NCI-H146 (cell line): Measurements from ENCODE around the gene SPRED1.
"Not testable (repeated sequence)": the region's sequence is repeated elsewhere in the genome, so short reads cannot be mapped to it uniquely, and the experiment has no call there.

Source experiments
- DNase-seq: peaks from one replicate; lab custom pipeline; 2025; lab: John Stamatoyannopoulos, UW

SPRED1 gene

DNA sequence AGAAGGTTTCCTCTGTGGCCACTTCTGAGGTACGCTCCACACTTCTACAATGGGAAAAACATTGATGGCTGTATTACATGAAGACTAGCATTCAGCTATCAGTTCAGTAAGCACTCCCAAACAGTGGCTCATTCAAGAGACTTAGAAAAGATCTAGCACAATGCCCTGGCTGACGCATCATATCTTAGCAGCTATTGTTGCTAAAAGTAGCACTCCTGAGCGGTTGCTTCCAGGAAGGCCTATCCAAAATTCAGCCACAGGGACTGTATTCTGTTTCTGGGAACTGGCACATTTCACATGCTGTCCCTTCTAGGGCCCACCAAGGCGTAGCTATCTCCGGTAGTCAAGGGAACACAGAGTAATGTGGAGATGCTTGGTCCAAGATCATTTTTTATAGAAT lies 21.2 kb upstream of the SPRED1 start:
- no peak for DNase-seq

DNA sequence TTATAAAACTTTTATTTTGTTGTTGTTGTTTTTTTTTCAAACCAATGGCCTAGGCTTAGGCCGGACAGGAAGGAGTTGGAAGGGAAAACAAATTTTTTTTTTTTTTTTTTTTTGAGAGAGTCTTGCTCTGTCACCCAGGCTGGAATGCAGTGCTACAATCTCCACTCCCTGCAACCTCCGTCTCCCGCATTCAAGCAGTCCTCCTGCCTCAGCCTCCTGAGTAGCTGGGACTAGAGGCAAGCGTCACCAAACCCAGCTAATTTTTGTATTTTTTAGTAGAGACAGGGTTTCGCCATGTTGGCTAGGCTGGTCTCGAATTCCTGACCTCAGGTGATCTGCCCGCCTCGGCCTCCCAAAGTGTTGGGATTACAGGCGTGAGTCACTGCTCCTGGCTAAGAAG lies 15.6 kb upstream of the SPRED1 start:
- not testable (repeated sequence) for DNase-seq

DNA sequence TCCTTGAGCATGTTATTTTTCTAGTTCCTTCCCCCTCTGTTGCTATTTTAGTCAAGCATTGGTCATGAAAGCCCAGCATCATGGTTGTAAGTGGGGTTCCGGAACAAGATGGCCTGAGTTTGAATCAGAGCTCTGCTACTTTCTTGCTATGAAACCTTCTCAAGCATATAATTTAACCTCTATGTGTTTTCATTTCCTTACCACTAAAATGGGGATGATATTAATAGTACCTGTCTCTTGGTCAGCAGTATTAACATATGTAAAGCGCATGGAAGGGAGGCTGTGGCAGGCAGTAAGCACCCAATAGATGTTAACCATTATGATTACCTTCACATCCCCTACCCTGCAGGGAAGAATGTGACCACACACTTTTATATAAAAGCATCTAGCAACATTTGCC lies 14.3 kb upstream of the SPRED1 start:
- DNase-seq = no peak

DNA sequence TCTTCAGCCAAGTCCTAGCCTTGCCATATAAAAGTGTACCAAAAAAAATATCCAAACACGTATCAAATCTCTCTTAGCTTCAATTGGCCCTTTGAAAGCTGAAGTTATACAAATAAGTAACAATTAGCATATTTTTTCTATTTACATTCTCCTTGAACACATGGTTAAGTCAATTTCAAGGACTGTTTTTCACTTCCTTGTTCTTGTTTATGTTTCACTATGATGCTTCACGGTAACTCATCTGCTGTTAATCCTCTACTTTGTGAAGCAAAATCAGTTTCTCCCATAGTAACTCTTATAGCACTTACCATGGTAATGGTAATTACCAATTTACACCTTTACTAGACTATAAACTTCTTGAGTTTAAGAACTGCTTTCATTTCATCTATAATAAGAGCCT lies 10.6 kb upstream of the SPRED1 start:
- no peak for DNase-seq

DNA sequence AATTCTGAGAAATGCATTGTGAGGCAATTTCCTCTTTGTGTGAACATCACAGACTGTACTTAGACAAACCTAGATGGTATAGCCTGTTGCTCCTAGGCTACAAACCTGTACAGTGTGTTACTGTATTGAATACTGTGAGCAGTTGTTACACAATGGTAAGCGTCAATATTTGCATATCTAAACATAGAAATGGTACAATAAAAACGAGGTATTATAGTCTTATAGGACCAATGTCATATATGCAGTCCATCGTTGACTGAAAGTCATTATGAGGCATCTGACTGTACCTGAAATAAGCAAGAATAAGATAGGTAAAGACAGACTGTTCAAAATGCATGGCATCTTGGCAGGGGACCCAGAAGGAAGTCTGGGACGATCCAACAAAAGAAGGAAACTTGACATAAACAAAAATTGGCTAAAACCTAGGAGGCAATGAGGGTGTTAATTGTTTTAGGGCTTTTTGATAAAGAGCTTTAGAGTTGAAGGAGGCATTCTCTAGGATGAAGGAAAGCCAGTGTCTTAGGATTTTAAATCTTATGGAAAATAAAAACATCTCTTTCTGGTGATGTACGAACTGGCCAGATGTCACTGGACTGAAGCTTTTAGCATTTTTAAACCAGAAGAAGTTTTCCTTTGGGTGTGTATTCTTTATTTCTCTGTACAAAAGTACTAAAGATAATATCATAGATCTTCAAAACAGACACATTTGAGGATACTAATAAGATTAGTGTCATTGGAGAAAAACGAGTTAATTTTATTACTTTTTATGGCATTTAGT lies 9.2 kb upstream of the SPRED1 start:
- no peak for DNase-seq

DNA sequence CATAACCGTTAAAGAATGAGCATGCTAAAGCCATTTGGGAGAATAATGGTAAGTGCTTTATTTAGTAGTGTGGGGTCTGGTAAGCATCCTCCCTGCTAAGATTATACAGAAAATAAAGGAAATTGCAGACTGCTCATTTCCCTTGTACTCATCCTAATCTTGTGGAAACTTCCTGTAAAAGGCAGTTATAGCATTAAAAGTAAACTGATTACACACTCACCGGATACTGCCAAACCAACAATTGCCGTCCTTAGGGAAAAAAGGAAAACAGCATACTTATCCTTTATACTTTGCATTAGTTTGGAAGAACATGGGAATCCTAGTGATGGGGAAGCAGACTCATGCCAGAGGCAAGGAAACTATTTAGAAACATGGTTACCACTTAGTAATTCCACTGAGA lies 5.3 kb upstream of the SPRED1 start:
- DNase-seq = no peak

DNA sequence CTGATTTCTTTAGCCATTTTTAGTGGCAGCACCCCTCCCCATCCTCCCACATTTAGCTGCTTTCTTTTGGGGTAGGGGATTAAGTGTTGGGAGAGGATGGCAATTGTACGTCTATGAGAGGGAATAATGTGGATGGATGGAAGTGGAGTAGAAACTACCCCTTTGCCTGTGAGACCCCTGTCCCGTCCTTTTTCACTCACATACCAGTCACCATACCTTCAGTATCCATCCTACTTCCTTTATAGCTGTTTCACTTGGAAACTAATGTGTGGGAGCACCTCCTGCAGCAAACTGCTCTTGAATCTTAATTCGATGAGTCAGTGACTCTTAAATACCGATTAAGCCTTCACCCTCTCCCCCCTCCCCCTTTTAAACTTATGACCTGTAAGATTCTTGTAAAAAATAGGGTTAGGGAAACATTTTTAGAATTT lies 730 bp downstream of the SPRED1 start:
- no peak for DNase-seq

DNA sequence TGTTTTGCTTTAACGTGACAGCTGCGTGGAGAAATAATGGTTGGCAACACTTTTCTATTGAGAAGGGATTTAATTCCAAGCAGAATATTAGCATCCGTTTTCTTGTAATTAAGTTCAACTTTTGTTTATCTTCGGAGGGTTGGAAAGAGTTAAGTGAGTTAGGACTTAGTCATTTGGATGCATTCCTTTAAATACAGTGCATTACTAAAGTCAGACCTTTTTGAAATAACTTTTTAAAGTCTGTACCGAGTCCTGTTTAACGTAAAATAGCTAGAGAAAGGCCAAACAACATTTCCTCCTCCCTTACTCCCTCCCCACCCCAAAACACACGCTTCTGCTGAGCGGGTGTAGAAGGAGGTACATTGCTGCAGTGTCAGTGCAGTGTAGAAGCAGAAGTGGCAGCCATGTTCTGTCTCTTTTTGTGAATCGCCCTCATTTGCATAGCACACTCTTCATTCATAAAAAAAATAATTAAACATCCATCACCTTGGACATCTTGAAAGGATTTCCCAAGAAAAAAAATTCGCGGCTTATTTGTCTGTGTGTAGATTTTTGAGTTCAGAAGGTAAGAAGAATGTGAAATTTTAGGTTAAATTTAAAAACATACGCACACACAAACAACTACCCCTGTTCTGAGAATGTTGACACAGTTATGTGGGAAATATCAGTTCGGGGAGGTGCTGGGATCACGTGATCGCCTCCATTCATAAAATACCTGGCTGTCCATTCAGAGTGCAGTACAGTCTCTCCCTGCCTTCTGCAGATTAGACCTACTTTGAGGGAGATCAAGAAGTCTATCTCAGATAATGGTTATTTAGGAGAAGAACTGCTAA lies 1.6 kb downstream of the SPRED1 start:
- peak; percentile 48 for DNase-seq

DNA sequence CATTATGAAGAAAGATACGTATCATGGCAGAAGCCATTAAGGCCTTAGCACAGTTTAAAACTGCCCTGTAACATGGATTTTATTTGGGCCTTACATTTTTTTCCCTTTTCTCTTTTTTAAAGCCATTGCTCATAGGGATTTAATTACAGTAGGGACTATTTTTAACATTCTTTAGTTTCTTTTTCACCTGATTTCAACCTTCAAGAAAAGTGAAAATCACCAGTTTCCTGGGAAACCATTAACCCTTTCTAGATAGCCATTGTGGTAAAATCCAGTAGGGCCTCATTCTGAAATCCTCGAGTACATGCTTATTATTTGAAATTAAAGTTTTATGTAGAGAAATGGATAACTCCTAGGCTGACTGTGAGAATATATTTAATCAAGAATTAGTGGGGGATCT lies 3.1 kb downstream of the SPRED1 start:
- DNase-seq = no peak

DNA sequence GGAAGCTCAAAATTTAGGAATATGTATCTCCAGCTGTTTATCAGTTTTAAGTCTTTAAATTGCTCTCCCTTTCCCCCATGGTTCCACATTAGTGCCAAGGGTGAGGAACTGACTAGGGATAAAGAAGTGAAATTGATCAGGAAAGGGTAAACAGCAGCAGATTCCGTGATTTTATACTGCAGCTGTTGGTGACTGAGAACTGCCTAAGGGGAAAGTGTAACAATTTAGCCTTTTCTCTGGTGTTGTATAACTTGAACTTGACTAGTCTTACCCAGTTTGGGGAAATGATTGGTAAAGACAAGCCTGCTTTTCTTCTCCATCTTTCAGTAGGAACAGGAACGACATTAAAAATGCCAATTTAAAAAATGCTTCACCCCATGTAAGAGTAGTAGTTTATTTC lies 5.0 kb downstream of the SPRED1 start:
- DNase-seq = no peak

DNA sequence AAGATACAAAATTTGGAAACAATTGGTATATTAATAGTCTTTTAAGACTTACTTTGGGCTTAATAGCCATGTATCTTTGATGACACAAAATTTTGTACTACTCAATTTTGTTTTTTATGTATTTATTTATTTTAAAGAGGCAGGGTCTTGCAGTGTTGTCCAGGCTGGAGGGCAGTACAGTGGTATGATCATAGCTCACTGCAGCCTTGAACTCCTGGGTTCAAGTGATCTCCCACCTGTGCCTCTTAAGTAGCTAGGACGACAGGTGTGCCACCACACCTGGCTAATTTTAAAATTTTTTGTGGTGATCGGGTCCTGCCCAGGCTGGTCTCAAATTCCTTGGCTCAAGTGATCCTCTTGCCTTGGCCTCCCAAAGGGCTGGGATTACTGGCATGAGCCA lies 6.5 kb downstream of the SPRED1 start:
- DNase-seq = no peak

DNA sequence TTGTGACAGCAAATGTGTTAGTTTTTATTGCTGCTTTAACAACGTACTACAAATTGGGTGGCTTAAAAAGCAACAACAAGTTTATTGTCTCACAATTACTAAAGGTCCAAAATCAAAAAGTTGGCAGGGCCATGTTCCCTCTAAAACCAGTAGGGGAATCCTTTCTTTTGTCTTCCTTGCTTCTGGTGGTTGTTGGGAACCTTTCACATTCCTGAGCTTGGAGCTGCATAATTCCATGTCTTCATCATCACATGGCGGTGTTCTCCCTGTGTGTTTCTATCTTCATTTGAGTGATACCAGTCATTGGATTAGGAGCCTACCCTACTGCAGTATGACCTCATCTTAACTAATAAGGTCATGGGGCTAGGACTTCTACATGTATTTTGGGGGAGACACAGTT lies 7.4 kb downstream of the SPRED1 start:
- no peak for DNase-seq

DNA sequence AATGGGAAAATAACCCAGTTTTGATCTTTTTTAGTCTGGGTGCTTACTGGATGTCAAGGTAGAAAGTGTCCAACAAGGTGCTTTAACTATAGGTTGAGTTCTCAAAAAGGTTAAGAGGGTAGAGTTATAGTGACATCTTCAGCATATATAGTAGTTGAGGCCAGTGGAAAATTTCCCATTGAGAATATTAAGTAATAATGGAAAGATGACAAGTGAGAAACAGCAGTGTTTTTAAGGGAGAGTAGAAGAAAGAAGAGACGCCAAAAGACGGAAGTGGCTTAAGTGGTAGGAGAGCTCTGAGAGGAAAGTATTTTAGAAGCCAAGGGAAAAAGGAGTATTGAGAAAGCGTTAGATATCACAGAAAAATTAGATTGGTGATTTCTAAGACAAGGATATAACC lies 10.6 kb downstream of the SPRED1 start:
- DNase-seq = no peak

DNA sequence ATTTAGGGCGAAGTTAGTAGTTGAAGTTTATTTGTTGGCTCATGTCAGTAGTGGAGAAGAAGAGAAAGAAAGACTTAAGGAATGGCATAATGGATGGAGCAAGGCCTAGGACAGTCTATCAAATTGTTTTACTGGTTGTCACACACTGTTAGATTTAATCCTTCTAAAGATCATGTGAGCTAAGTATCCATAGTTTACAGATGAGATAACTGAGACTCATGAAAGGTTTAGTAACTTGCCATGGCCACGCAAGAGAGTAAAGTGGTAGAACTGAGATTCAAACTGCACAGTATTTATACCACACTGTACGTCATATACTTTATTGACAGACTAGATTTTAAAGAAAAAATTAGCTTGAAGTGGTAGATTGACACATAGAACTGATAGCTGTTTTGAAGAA lies 11.4 kb downstream of the SPRED1 start:
- DNase-seq = no peak

DNA sequence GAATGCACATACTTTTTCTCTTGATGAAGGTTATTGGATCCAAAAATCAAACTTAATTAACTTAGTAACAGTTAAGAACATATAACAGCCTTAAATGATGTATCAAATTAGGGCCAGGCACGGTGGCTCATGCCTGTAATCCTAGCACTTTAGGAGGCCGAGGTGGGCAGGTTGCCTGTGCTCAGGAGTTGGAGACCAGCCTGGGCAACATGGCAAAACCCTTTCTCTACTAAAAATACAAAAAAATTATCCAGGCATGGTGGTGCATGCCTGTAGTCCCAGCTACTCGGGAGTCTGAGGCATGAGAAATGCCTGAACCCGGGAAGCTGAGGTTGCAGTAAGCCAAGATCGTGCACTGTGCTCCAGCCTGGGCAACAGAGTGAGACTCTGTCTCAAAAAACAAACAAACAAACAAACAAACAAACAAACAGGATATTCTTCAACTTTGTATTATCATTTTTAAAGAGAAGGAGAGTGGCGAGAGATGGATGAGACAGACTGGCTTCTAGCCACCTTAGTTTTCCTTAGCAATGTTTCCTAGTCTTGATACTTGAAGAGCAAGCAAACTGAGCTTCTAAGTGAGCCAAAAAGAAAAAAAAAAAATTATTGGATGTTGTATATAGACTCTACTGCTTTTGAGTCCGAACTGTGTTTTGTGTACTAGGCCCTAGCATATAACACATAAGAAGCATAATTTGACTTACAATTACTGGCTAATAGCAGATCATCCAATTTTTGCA lies 13.8 kb downstream of the SPRED1 start:
- DNase-seq = no peak

DNA sequence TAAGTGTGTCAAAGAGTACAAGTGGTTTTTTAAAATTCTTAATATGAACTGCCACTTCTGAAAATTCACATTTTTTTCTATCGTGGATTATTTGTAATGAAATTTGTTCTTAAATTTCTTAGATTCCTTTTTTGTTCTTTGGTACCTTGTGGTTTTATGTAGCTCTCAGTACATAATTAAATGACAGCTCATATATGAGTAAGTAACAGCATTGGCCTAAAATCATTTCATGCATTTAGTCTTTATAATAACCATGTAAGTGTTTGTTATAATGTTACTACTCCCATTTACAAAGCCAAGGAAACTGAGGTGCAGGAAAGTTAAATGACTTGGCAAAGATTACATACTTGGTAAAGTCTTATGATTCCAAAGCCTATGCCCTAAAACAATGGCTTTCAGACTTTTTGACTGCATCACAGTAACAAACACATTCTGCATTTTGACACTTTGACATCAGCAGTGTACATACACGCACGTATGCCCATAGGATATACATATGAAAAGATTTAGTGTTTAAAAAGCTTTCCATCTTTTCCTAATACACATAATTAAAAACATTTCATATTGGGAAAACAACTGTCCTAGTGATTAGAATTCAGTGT lies 14.9 kb downstream of the SPRED1 start:
- no peak for DNase-seq

DNA sequence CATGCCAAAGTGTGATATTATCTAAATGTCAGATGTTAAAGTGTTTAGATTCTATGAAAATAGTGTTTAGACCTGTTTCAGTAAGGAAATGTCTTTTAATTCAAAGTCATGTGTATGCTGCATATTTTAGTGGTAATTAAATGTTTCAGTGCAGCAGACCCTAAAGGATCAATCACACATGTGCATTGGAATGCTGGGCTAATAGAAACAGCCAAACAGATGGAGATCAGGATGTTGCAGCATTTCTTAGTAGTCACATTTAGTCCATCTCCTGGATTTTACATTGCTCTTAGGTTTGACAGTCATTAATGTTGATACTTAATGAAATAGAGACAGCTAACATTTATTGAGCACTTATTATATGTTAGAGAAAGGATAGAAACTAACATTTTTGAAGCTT lies 18.5 kb downstream of the SPRED1 start:
- DNase-seq = no peak

DNA sequence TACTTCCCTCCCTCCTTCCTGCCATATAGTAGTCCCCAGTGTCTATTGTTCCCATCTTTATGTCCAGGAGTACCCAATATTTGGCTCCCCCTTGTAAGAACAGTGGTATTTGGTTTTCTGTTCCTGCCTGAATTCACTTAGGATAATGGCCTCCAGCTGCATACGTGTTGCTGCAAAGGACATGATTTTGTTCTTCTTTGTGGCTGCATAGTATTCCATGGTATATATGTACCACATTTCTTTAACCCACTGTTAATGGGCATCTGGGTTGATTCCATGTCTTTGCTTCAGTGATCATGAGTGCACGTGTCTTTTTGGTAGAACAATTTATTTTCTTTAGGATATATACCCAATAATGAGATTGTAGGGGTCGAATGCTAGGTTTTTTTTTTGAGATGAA lies 19.3 kb downstream of the SPRED1 start:
- DNase-seq = no peak

DNA sequence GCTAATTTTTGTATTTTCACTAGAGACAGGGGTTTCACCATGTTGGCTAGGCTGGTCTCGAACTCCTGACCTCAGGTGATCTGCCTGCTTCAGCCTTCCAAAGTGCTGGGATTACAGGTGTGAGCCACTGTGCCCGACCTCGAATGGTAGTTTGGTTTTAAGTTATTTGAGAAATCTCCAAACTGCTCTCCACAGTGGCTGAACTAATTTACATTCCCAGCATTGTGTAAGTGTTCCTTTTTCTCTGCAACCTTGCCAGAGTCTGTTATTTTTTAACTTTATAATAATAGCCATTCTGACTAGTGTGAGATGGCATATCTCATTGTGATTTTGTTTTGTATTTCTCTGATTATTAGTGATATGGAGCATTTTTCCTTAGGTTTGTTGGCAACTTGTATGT lies 19.8 kb downstream of the SPRED1 start:
- DNase-seq = not testable (repeated sequence)

DNA sequence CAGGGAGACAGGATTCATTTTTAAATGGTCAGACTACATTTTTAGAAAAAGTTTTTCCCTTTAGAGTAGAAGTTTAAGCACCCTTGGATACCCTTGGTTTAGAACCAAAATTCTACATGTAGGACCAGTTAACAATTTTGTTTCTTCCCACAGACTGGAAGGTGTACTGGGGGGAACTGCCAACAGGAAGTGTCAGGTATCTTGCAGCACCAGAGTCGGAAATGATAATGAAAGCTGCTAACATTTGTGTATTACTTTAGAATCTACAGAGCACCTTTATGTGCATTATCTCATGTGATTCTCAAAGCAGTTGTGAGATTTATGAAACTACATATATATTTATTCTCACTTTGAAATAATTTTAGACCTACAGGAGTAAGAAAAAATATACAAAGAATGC lies 21.5 kb downstream of the SPRED1 start:
- DNase-seq = no peak

DNA sequence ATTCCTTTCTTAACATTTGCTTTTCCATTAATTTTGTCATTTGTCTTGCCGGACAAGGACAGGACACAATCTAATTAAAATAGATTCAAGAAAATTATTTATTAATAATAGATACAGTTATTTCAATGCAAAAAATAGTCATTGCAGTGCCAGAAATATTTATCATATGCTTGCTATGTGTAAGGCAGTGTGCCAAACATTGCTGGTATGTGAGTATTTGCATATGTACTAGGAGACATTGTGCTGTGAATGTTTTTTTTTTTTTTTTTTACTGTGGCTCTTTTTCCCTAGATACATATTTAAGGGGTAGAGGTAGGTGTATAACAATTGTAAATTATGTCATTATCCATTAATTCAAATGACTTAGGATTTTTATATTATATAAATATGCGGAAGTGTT lies 23.3 kb downstream of the SPRED1 start:
- no peak for DNase-seq

DNA sequence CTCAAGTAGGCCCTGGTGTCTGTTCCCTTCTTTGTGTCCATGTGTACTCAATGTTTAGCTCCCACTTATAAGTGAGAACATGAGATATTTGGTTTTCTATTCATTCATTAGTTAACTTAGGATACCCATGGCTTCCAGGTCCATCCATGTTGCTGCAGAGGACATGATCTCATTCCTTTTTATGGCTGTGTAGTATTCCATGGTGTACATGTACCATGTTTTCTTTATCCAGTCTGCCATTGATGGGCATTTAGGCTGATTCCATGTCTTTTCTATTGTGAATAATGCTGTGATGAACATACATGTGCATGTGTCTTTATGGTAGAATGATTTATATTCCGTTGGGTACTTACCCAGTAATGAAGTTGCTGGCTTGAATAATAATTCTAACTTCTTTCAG lies 24.6 kb downstream of the SPRED1 start:
- not testable (repeated sequence) for DNase-seq
